C4-2B (cell line): Measurements from ENCODE around the gene IFNLR1.

ENCODE experiments used
- H3K27ac ChIP-seq: fragments of 450-650 bp; 2 replicates; pipeline ENCODE4 v1.5.1; 2017
- CTCF ChIP-seq: fragments of 450-650 bp; conservative IDR thresholded peaks from 2 replicates; pipeline ENCODE4 v1.5.1; 2017; ENCODE audit warnings: mild to moderate bottlenecking
- ZFX ChIP-seq: fragments of 450-650 bp; IDR thresholded peaks from 2 replicates; pipeline ENCODE4 v1.6.1; 2017

Gene IFNLR1

GRCh38 chr1:24186031-24186710 is 918 bp downstream of the IFNLR1 start:
- no peak for TF ChIP-seq CTCF
- TF ChIP-seq ZFX, result no peak
- H3K27ac ChIP-seq, result no peak overlapping the region; the same call in 1 of the 2 replicates

GRCh38 chr1:24185076-24185475 is 2.0 kb downstream of the IFNLR1 start:
- TF ChIP-seq CTCF, result no peak
- TF ChIP-seq ZFX, result no peak
- H3K27ac ChIP-seq, result no peak overlapping the region

- H3K27ac ChIP-seq, result no peak overlapping the region
- TF ChIP-seq ZFX (no peak), CTCF (no peak)
These were observed 5.0 kb downstream of the IFNLR1 start for GRCh38 chr1:24182061-24182460.

GRCh38 chr1:24181619-24182018 is 5.5 kb downstream of the IFNLR1 start:
- TF ChIP-seq ZFX (no peak), CTCF (no peak)
- H3K27ac ChIP-seq, result no peak overlapping the region

- TF ChIP-seq ZFX, result no peak
- TF ChIP-seq CTCF, result no peak
- H3K27ac ChIP-seq, result no peak overlapping the region
These were observed 6.4 kb downstream of the IFNLR1 start for GRCh38 chr1:24180676-24181075.

GRCh38 chr1:24179251-24179840 is 7.7 kb downstream of the IFNLR1 start:
- TF ChIP-seq ZFX (no peak), CTCF (no peak)
- no peak overlapping the region for H3K27ac ChIP-seq

GRCh38 chr1:24178407-24178806 is 8.7 kb downstream of the IFNLR1 start:
- TF ChIP-seq CTCF, result no peak
- TF ChIP-seq ZFX, result no peak
- H3K27ac ChIP-seq, result no peak overlapping the region
